AG09309 (cell line): Measurements from ENCODE around the gene CACNA1C.

ENCODE experiments used
- DNase-seq: peaks from one replicate; pipeline ENCODE4 v3.0.0-alpha.2; 2010; ENCODE audit warnings: low read depth
- H3K4me3 ChIP-seq: 2 replicates; pipeline ENCODE4 v1.5.1; 2011; ENCODE audit warnings: mild to moderate bottlenecking, low read depth, low read length, moderate library complexity; ENCODE audit not compliant: control insufficient read depth
- CTCF ChIP-seq: IDR thresholded peaks from 2 replicates; pipeline ENCODE4 v1.5.1; 2011; ENCODE audit warnings: mild to moderate bottlenecking, low read depth, low read length, inconsistent platforms; ENCODE audit not compliant: insufficient read depth, control insufficient read depth; ENCODE audit errors: missing control alignments

Gene CACNA1C

GRCh38 chr12:2108166-2108565, 55.4 kb downstream of the CACNA1C start:
- no peak for DNase-seq
- TF ChIP-seq CTCF = no peak
- no peak overlapping the region for H3K4me3 ChIP-seq

GRCh38 chr12:2108975-2109671, 56.3 kb downstream of the CACNA1C start:
- DNase-seq = no peak
- H3K4me3 ChIP-seq = no peak overlapping the region
- TF ChIP-seq CTCF = no peak

GRCh38 chr12:2110127-2110526, 57.3 kb downstream of the CACNA1C start:
- no peak for TF ChIP-seq CTCF
- no peak overlapping the region for H3K4me3 ChIP-seq

GRCh38 chr12:2110849-2111566, 58.2 kb downstream of the CACNA1C start:
- H3K4me3 ChIP-seq = no peak overlapping the region
- TF ChIP-seq CTCF = no peak
- no peak for DNase-seq

More at GRCh38 chr12:2110127-2110526, 57.3 kb downstream of the CACNA1C start:
- no peak for DNase-seq

GRCh38 chr12:2111826-2112225, 59.0 kb downstream of the CACNA1C start:
- DNase-seq = no peak
- TF ChIP-seq CTCF = no peak
- no peak overlapping the region for H3K4me3 ChIP-seq

GRCh38 chr12:2112401-2112800, 59.6 kb downstream of the CACNA1C start:
- H3K4me3 ChIP-seq = no peak overlapping the region
- TF ChIP-seq CTCF = no peak
- DNase-seq = no peak
